ENCODE measurements around the gene FAM53B. TPM values are rescaled to one million over a fixed set of nuclear protein-coding genes. Genes with fewer than 3 reads are reported as not detected.
A peak's percentile ranks its signal among the peaks of the same experiment; 100 is the strongest.

Gene FAM53B
- total RNA-seq, 1 donor from 2014 or later = 41.3 TPM

DNA sequence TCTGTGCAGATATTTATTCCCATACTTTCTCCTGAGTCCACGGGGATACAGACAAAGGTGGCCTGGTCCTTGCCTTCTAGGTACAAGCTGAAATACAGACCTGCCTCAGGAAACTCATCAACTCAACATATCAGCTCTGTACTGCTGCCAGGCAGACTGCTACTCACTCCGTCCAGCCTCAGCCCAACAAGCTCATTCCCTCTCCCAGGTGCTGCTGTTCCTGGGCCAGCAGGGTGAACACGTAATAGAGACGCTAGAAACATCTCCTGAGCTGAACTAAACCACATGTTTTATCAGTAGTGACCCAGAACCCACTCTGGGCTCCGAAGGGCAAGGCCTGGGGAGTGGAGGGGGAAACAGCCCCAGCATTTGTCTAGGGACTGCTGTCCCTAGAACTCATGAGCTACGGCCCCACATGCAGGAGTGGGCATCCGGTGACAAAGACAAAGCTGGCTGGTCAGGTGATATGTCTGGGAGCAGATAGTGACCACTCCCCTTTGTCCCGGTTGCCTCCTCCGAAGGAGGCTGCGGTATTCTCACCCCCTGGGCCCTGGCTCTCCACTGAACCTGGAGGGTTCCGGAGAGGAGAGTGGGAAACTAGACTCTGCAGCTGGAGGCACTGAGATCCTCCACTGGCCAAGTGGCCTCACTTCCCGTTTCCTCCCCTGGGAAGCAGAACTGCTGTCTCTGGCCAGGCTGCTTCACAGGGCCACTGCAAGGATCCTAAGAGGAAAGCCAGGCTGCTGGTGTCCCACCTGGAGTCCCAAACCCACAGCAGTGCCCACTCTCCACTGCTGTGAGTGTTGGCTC, 116.1 kb downstream of the FAM53B start:
- Mint-ChIP-seq H3K27me3 (ENCODE audit: low read depth) (no peaks in the 10 kb centered on the region), H3K4me1 (peaks cover 26% of the 10 kb centered on the region), H3K4me3 (no peak overlapping the region), H3K9me3 (no peaks in the 10 kb centered on the region), H3K27ac (ENCODE audit: unreplicated experiment) (peak overlapping the region; percentile 10), H3K36me3 (ENCODE audit: low read depth) (no peaks in the 10 kb centered on the region)
- TF ChIP-seq, protein P1, sequence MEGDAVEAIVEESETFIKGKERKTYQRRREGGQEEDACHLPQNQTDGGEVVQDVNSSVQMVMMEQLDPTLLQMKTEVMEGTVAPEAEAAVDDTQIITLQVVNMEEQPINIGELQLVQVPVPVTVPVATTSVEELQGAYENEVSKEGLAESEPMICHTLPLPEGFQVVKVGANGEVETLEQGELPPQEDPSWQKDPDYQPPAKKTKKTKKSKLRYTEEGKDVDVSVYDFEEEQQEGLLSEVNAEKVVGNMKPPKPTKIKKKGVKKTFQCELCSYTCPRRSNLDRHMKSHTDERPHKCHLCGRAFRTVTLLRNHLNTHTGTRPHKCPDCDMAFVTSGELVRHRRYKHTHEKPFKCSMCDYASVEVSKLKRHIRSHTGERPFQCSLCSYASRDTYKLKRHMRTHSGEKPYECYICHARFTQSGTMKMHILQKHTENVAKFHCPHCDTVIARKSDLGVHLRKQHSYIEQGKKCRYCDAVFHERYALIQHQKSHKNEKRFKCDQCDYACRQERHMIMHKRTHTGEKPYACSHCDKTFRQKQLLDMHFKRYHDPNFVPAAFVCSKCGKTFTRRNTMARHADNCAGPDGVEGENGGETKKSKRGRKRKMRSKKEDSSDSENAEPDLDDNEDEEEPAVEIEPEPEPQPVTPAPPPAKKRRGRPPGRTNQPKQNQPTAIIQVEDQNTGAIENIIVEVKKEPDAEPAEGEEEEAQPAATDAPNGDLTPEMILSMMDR (conservative IDR thresholded peaks at IDR 0.05) = no peak
- DNase-seq (ENCODE audit: low read depth, low spot score) = no peak

- Mint-ChIP-seq H3K27ac (ENCODE audit: unreplicated experiment) (no peak overlapping the region), H3K4me3 (no peak overlapping the region), H3K36me3 (ENCODE audit: low read depth) (no peaks in the 10 kb centered on the region), H3K27me3 (ENCODE audit: low read depth) (no peaks in the 10 kb centered on the region), H3K4me1 (peaks cover 26% of the 10 kb centered on the region), H3K9me3 (no peaks in the 10 kb centered on the region)
- no peak for DNase-seq (ENCODE audit: low read depth, low spot score)
- TF ChIP-seq, protein P1 (conservative IDR thresholded peaks at IDR 0.05) = no peak
Observed at GRCh38 chr10:124626759-124627380, 117.3 kb downstream of the FAM53B start.

DNA sequence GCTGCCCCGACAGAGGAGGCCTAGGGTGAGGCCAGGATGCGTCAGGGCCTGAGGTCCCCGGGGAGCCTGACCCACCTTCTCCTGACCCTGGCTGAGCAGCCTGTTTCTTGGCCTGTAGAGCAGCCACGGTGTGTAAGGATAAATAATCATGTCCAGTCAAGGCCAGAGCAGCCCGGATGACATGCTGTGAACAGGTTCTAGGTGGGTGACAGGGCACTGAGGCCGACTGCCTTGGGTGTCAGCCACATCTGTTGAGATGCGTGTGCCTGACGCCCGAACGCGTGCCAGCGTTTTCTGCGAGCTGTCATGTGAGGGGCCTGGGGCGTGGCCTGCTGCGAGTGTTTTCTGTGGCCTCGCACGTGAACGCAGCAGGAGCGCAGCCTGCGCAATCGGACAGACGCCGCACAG, 118.3 kb downstream of the FAM53B start:
- no peak for DNase-seq (ENCODE audit: low read depth, low spot score)
- H3K27me3 Mint-ChIP-seq (ENCODE audit: low read depth) = no peaks in the 10 kb centered on the region

DNA sequence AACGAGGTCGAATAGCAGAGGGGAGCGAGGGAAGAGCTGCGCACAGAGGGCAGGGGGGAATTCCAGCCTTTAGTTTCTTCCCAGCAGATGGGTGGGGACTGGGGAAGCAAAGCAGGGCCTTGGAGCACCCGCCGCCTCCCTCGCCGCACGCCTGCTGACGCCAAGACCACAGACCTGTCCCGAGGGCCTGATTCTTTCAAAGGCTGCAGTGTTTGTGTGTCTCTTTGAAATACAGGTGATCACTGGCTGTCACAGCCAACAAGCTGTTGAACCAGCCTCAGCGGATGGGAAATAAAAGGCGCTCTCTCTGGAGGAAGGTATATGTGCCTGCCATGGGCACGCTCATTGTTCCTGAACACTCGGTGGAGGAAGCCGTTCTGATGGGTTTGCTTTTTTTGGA, 119.3 kb downstream of the FAM53B start:
- no peak for DNase-seq (ENCODE audit: low read depth, low spot score)
- H3K36me3 Mint-ChIP-seq (ENCODE audit: low read depth) = no peaks in the 10 kb centered on the region
- no peaks in the 10 kb centered on the region for H3K9me3 Mint-ChIP-seq
- TF ChIP-seq, protein P1 (conservative IDR thresholded peaks at IDR 0.05) = no peak
- H3K4me1 Mint-ChIP-seq = peaks cover 31% of the 10 kb centered on the region
- H3K27ac Mint-ChIP-seq (ENCODE audit: unreplicated experiment) = no peak overlapping the region
- no peak overlapping the region for H3K4me3 Mint-ChIP-seq
- H3K27me3 Mint-ChIP-seq (ENCODE audit: low read depth) = no peaks in the 10 kb centered on the region

More for the DNA sequence above, 118.3 kb downstream of the FAM53B start:
- Mint-ChIP-seq H3K9me3 (no peaks in the 10 kb centered on the region), H3K4me3 (no peak overlapping the region), H3K36me3 (ENCODE audit: low read depth) (no peaks in the 10 kb centered on the region), H3K4me1 (peaks cover 31% of the 10 kb centered on the region), H3K27ac (ENCODE audit: unreplicated experiment) (no peak overlapping the region)
- TF ChIP-seq, protein P1 (conservative IDR thresholded peaks at IDR 0.05) = no peak

- no peaks in the 10 kb centered on the region for H3K9me3 Mint-ChIP-seq
- H3K36me3 Mint-ChIP-seq (ENCODE audit: low read depth) = no peaks in the 10 kb centered on the region
- H3K27me3 Mint-ChIP-seq (ENCODE audit: low read depth) = no peaks in the 10 kb centered on the region
- DNase-seq (ENCODE audit: low read depth, low spot score) = no peak
- H3K27ac Mint-ChIP-seq (ENCODE audit: unreplicated experiment) = no peak overlapping the region
- peaks cover 30% of the 10 kb centered on the region for H3K4me1 Mint-ChIP-seq
- TF ChIP-seq, protein P1 (conservative IDR thresholded peaks at IDR 0.05) = no peak
- H3K4me3 Mint-ChIP-seq = no peak overlapping the region
Observed at GRCh38 chr10:124624466-124624865, 119.7 kb downstream of the FAM53B start.
